HEK293T (cell line): ENCODE measurements around the gene MIP.
"Not testable (repeated sequence)": the region's sequence is repeated elsewhere in the genome, so short reads cannot be mapped to it uniquely, and the experiment has no call there.

Source experiments
- CTCF ChIA-PET: fragments of 350-600 bp; formaldehyde crosslinking; extraction: SDS; loops from one replicate; lab custom pipeline; 2021; ENCODE audit warnings: antibody characterized with exemption, inconsistent platforms; lab: Yijun Ruan, JAX
- POLR2A ChIA-PET: fragments of 350-600 bp; formaldehyde crosslinking; extraction: SDS; loops from one replicate; lab custom pipeline; 2020; ENCODE audit warnings: antibody characterized with exemption, inconsistent platforms; lab: Yijun Ruan, JAX
- DNase-seq: peaks from one replicate; pipeline ENCODE4 v3.0.0; 2012; ENCODE audit warnings: mixed read lengths; ENCODE audit errors: extremely low spot score
- ARNT ChIP-seq: fragments of 450-650 bp; IDR thresholded peaks from 2 replicates; pipeline ENCODE4 v1.6.1; 2017; ENCODE audit warnings: mild to moderate bottlenecking
- BHLHE40 ChIP-seq: fragments of 450-650 bp; IDR thresholded peaks from 2 replicates; pipeline ENCODE4 v1.6.1; 2016; ENCODE audit warnings: mild to moderate bottlenecking, moderate library complexity, borderline replicate concordance
- CTBP1 ChIP-seq: fragments of 450-650 bp; IDR thresholded peaks from 2 replicates; pipeline ENCODE4 v1.6.1; 2016; ENCODE audit warnings: borderline replicate concordance
- ELF4 ChIP-seq: fragments of 450-650 bp; IDR thresholded peaks from 2 replicates; pipeline ENCODE4 v1.6.1; 2017; ENCODE audit warnings: antibody characterized with exemption
- FOXA1 ChIP-seq: fragments of 450-650 bp; IDR thresholded peaks from 2 replicates; pipeline ENCODE4 v1.6.1; 2016; ENCODE audit warnings: mild to moderate bottlenecking
- FOXK2 ChIP-seq: fragments of 450-650 bp; IDR thresholded peaks from 2 replicates; pipeline ENCODE4 v1.6.1; 2016; ENCODE audit warnings: mild to moderate bottlenecking
- FOXM1 ChIP-seq: fragments of 450-650 bp; IDR thresholded peaks from 2 replicates; pipeline ENCODE4 v1.6.1; 2017; ENCODE audit warnings: mild to moderate bottlenecking, borderline replicate concordance
- HDGF ChIP-seq: fragments of 450-650 bp; IDR thresholded peaks from 2 replicates; pipeline ENCODE4 v1.6.1; 2017; ENCODE audit warnings: antibody characterized with exemption, borderline replicate concordance
- L3MBTL2 ChIP-seq: fragments of 450-650 bp; conservative IDR thresholded peaks from 2 replicates; pipeline ENCODE4 v1.6.1; 2016; ENCODE audit warnings: mild to moderate bottlenecking
- LEF1 ChIP-seq: fragments of 450-650 bp; IDR thresholded peaks from 2 replicates; pipeline ENCODE4 v1.6.1; 2017; ENCODE audit warnings: mild to moderate bottlenecking, borderline replicate concordance
- NFRKB ChIP-seq: fragments of 450-650 bp; IDR thresholded peaks from 2 replicates; pipeline ENCODE4 v1.6.1; 2016; ENCODE audit warnings: mild to moderate bottlenecking, moderate library complexity
- PKNOX1 ChIP-seq: fragments of 450-650 bp; IDR thresholded peaks from 2 replicates; pipeline ENCODE4 v1.6.1; 2016
- SP1 ChIP-seq: fragments of 450-650 bp; IDR thresholded peaks from 2 replicates; pipeline ENCODE4 v1.6.1; 2017
- SUZ12 ChIP-seq: fragments of 450-650 bp; IDR thresholded peaks from 2 replicates; pipeline ENCODE4 v1.6.1; 2016; ENCODE audit warnings: mild to moderate bottlenecking
- TARDBP ChIP-seq: fragments of 450-650 bp; IDR thresholded peaks from 2 replicates; pipeline ENCODE4 v1.6.1; 2016
- ZNF384 ChIP-seq: fragments of 450-650 bp; IDR thresholded peaks from 2 replicates; pipeline ENCODE4 v1.6.1; 2016

The MIP gene

GRCh38 chr12:56411781-56412639 is 42.4 kb downstream of the MIP start:
- DNase-seq = peak; percentile 1
- POLR2A ChIA-PET = interaction anchor here (0.7 to 1.5 kb wide), 2 partner anchors 38 to 52 kb away, joined by 3 to 8 read pairs; partner anchors contain the start of genes STAT2 and TIMELESS
- TF ChIP-seq LEF1 = no peak
- TF ChIP-seq CTBP1 = no peak
- TF ChIP-seq ZNF384 = no peak
- TF ChIP-seq TARDBP = no peak
- TF ChIP-seq SP1 = no peak
- TF ChIP-seq L3MBTL2 = no peak
- TF ChIP-seq NFRKB = no peak
- no peak for TF ChIP-seq FOXM1
- TF ChIP-seq FOXK2 = no peak
- TF ChIP-seq FOXA1 = no peak
- TF ChIP-seq BHLHE40 = no peak
- TF ChIP-seq HDGF = no peak
- TF ChIP-seq ARNT = no peak
- no peak for TF ChIP-seq ELF4
- TF ChIP-seq PKNOX1 = no peak
- CTCF ChIA-PET = interaction anchor here (1.7 kb wide), 1 partner anchor 52 kb away, joined by 5 read pairs; no protein-coding TSS in a partner anchor

- ChIA-PET CTCF (no interaction called here), POLR2A (interaction anchor here (1.1 kb wide), 1 partner anchor 78 kb away, joined by 3 read pairs; the partner anchor contains the start of gene PAN2)
- no peak for DNase-seq
Measured at GRCh38 chr12:56410768-56411167, 43.7 kb downstream of the MIP start.

DNA sequence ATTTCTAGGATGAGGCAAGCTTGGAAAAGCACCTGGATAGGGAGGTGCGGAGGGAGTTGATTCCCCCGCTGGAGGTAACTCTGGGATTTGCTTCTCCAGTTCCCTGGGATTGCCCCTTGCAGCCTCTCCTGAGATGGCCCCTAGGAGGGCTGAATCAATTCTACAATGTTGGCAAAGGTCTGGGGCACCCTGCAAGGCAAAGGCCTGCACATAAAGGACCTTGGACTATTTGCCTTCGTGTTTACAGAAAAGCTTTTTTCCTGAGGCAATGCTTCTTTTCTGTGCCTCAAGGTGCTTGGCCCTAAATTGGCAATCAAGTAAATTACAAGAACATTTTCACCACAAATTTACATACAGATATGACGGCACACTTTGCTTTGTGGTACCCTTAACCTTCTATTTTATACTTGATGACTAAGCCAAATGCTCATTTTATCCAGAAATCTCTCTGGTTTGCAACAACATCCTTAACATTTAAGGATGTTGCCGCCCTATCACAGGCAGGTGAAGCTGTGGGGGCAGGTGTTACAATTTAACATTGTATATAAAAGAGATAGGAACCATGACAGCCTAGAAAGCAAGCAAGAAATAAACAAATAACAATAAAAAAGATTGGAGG is 45.5 kb downstream of the MIP start:
- POLR2A ChIA-PET = no interaction called here
- CTCF ChIA-PET = no interaction called here
- peak; percentile 1 for DNase-seq
- TF ChIP-seq FOXA1 (no peak), CTBP1 (no peak), TARDBP (no peak), L3MBTL2 (no peak), ELF4 (no peak), ZNF384 (no peak), BHLHE40 (no peak), SP1 (no peak), ARNT (no peak), FOXK2 (no peak), PKNOX1 (no peak), LEF1 (no peak)

More at GRCh38 chr12:56410768-56411167, 43.7 kb downstream of the MIP start:
- TF ChIP-seq PKNOX1 (no peak), HDGF (no peak), FOXA1 (no peak), BHLHE40 (no peak), CTBP1 (no peak), FOXM1 (no peak), SP1 (no peak), FOXK2 (no peak), L3MBTL2 (no peak), ARNT (no peak), ELF4 (no peak), ZNF384 (no peak), NFRKB (no peak), LEF1 (no peak), SUZ12 (no peak), TARDBP (no peak)

- POLR2A ChIA-PET, DNase-seq, CTCF ChIA-PET: not testable (repeated sequence)
Measured at GRCh38 chr12:56404227-56404626, 50.2 kb downstream of the MIP start.

DNA sequence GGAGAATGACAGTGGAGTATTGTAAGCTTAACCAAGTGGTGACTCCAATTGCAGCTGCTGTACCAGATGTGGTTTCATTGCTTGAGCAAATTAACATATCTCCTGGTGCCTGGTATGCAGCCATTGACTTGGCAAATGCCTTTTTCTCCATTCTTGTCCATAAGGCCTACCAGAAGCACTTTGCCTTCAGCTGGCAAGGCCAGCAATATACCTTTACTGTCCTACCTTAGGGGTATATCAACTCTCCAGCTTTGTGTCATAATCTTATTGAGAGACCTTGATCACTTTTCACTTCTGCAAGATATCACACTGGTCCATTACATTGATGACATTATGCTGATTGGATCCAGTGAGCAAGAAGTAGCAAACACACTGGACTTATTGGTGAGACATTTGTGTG is 52.8 kb downstream of the MIP start:
- DNase-seq, CTCF ChIA-PET, POLR2A ChIA-PET: not testable (repeated sequence)

DNA sequence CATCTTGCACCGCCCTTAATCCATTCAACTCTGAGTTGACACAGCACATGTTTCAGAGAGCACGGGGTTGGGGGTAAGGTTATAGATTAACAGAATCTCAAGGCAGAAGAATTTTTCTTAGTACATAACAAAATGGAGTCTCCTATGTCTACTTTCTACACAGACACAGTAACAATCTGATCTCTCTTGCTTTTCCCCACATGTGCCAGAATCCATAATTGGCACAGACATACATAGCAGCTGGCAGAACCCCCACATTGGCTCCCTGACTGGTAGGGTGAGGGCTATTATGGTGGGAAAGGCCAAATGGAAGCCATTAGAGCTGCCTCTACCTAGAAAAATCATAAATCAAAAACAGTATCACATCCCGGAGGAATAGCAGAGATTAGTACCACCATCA is 53.3 kb downstream of the MIP start:
- DNase-seq, CTCF ChIA-PET, POLR2A ChIA-PET: not testable (repeated sequence)
